ENCODE results near the gene KCTD1.

The KCTD1 gene

GRCh38 chr18:26489881-26490280, 58.5 kb downstream of the KCTD1 start:
- TF ChIP-seq CTCF (IDR thresholded peaks at IDR 0.05; ENCODE audit: extremely low read depth, missing control alignments) = no peak
- no peak for DNase-seq (ENCODE audit: low spot score)

GRCh38 chr18:26489191-26489590, 59.2 kb downstream of the KCTD1 start:
- no peak for DNase-seq (ENCODE audit: low spot score)
- TF ChIP-seq CTCF (IDR thresholded peaks at IDR 0.05; ENCODE audit: extremely low read depth, missing control alignments) = no peak

GRCh38 chr18:26488417-26489009, 59.8 kb downstream of the KCTD1 start:
- TF ChIP-seq CTCF (IDR thresholded peaks at IDR 0.05; ENCODE audit: extremely low read depth, missing control alignments) = no peak
- no peak for DNase-seq (ENCODE audit: low spot score)

GRCh38 chr18:26487437-26487836, 60.9 kb downstream of the KCTD1 start:
- DNase-seq (ENCODE audit: low spot score) = peak; percentile 65
- no peak for TF ChIP-seq CTCF (IDR thresholded peaks at IDR 0.05; ENCODE audit: extremely low read depth, missing control alignments)

GRCh38 chr18:26483633-26484032, 64.7 kb downstream of the KCTD1 start:
- no peak for DNase-seq (ENCODE audit: low spot score)
- no peak for TF ChIP-seq CTCF (IDR thresholded peaks at IDR 0.05; ENCODE audit: extremely low read depth, missing control alignments)

DNA sequence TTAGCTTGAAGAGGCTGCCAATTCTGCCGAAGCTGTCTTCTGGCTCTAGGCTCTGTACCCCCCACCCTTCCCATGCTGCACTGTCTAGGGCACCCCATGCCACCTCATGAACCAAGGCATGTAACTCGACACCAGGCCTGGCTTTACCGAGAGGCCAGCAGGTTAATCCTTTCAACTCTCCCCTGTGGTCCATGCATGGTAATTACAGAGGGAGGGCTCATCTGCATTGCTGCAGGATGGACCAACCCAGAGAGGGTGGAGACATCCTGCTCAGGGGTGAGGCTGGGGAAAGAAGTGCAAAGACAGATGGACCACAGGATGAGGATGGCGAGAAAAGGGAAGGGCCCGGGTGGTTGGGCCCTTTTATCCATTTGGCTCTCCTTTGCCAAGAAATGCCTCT, 65.8 kb downstream of the KCTD1 start:
- no peak for TF ChIP-seq CTCF (IDR thresholded peaks at IDR 0.05; ENCODE audit: extremely low read depth, missing control alignments)
- DNase-seq (ENCODE audit: low spot score) = no peak

DNA sequence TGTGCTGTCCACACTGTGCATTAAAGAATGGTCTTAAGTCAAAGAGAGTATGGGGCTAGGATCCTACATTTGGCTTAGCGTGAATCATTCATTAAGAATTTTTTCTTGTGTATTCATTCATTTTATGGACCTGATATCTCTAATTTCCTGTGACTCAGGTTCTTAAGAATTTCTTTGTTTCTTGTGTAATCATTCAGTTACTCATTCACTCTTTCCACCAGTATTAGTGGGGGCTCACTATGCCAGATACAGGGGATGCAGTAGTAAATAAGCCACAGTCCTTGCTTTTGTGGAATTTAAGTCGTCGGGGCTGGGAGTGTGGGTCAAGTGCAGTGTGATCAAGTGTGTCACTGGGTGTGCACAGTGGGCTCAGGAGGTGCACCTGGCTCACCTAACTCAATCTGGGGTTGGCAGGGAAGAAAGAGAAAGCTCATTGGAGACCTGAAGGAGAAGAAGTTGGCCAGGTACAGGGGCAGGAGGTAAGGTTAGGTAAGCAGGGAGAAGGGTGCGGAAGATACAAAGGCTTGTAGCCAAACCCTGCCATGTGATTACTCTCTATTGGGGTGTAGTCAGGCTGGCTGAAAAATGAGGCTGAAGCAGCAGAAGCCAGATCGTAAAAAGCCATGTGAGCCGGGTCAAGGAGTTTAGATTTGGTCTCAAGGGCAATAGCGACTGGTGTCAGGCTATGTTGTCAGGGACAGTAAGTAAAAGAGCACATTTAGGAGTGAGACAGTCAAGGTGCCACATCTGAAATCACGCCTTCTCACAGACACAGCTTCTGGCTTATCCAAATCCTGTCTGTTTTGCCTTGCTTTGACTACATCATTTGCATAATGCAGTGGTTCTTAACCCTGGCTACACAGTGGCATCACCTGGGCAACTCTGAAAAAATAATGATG, 67.2 kb downstream of the KCTD1 start:
- TF ChIP-seq CTCF (IDR thresholded peaks at IDR 0.05; ENCODE audit: extremely low read depth, missing control alignments) = no peak
- no peak for DNase-seq (ENCODE audit: low spot score)

All from GM20000 (cell line).